Measurements from ENCODE around the gene MYZAP. TPM values are rescaled to one million over a fixed set of nuclear protein-coding genes. Genes with fewer than 3 reads are reported as not detected.

MYZAP gene
- total RNA-seq, 1 donor from 2014 or later: not detected

GRCh38 chr15:57726411-57726810, 134.7 kb downstream of the MYZAP start:
- H3K36me3 Mint-ChIP-seq (ENCODE audit: unreplicated experiment): peaks cover 4% of the 10 kb centered on the region
- H3K9me3 Mint-ChIP-seq (ENCODE audit: unreplicated experiment): no peaks in the 10 kb centered on the region
- TF ChIP-seq CTCF (IDR thresholded peaks at IDR 0.05; ENCODE audit: partially characterized antibody, unreplicated experiment): no peak

GRCh38 chr15:57727031-57727430, 135.3 kb downstream of the MYZAP start:
- no peak for TF ChIP-seq CTCF (IDR thresholded peaks at IDR 0.05; ENCODE audit: partially characterized antibody, unreplicated experiment)
- H3K27me3 Mint-ChIP-seq (ENCODE audit: unreplicated experiment): peaks cover 1% of the 10 kb centered on the region
- H3K36me3 Mint-ChIP-seq (ENCODE audit: unreplicated experiment): peaks cover 4% of the 10 kb centered on the region
- no peak overlapping the region for H3K27ac Mint-ChIP-seq (ENCODE audit: unreplicated experiment)
- peaks cover 3% of the 10 kb centered on the region for H3K4me1 Mint-ChIP-seq (ENCODE audit: low read depth, unreplicated experiment)
- no peak overlapping the region for H3K4me3 Mint-ChIP-seq (ENCODE audit: unreplicated experiment)
- DNase-seq: no peak
- H3K9me3 Mint-ChIP-seq (ENCODE audit: unreplicated experiment): peaks cover 2% of the 10 kb centered on the region

More at GRCh38 chr15:57726411-57726810, 134.7 kb downstream of the MYZAP start:
- H3K27ac Mint-ChIP-seq (ENCODE audit: unreplicated experiment): no peak overlapping the region
- H3K4me1 Mint-ChIP-seq (ENCODE audit: low read depth, unreplicated experiment): no peaks in the 10 kb centered on the region
- DNase-seq: no peak
- peaks cover 1% of the 10 kb centered on the region for H3K27me3 Mint-ChIP-seq (ENCODE audit: unreplicated experiment)
- H3K4me3 Mint-ChIP-seq (ENCODE audit: unreplicated experiment): no peak overlapping the region

GRCh38 chr15:57728436-57728835, 136.7 kb downstream of the MYZAP start:
- DNase-seq: no peak
- Mint-ChIP-seq H3K4me1 (ENCODE audit: low read depth, unreplicated experiment) (peaks cover 3% of the 10 kb centered on the region), H3K9me3 (ENCODE audit: unreplicated experiment) (peaks cover 2% of the 10 kb centered on the region), H3K4me3 (ENCODE audit: unreplicated experiment) (no peak overlapping the region), H3K36me3 (ENCODE audit: unreplicated experiment) (peaks cover 4% of the 10 kb centered on the region), H3K27me3 (ENCODE audit: unreplicated experiment) (peaks cover 1% of the 10 kb centered on the region), H3K27ac (ENCODE audit: unreplicated experiment) (no peak overlapping the region)
- TF ChIP-seq CTCF (IDR thresholded peaks at IDR 0.05; ENCODE audit: partially characterized antibody, unreplicated experiment): no peak

- no peak for TF ChIP-seq CTCF (IDR thresholded peaks at IDR 0.05; ENCODE audit: partially characterized antibody, unreplicated experiment)
- H3K27me3 Mint-ChIP-seq (ENCODE audit: unreplicated experiment): peaks cover under 1% of the 10 kb centered on the region
- DNase-seq: peak; percentile 41
- no peaks in the 10 kb centered on the region for H3K36me3 Mint-ChIP-seq (ENCODE audit: unreplicated experiment)
- H3K4me3 Mint-ChIP-seq (ENCODE audit: unreplicated experiment): no peak overlapping the region
- H3K9me3 Mint-ChIP-seq (ENCODE audit: unreplicated experiment): peaks cover 2% of the 10 kb centered on the region
- H3K27ac Mint-ChIP-seq (ENCODE audit: unreplicated experiment): no peak overlapping the region
- H3K4me1 Mint-ChIP-seq (ENCODE audit: low read depth, unreplicated experiment): peaks cover 3% of the 10 kb centered on the region
These were observed 139.2 kb downstream of the MYZAP start for GRCh38 chr15:57730876-57731275.

- Mint-ChIP-seq H3K36me3 (ENCODE audit: unreplicated experiment) (peaks cover under 1% of the 10 kb centered on the region), H3K9me3 (ENCODE audit: unreplicated experiment) (peaks cover 2% of the 10 kb centered on the region), H3K27me3 (ENCODE audit: unreplicated experiment) (no peaks in the 10 kb centered on the region), H3K27ac (ENCODE audit: unreplicated experiment) (no peak overlapping the region), H3K4me3 (ENCODE audit: unreplicated experiment) (no peak overlapping the region), H3K4me1 (ENCODE audit: low read depth, unreplicated experiment) (peaks cover 3% of the 10 kb centered on the region)
- no peak for DNase-seq
- TF ChIP-seq CTCF (IDR thresholded peaks at IDR 0.05; ENCODE audit: partially characterized antibody, unreplicated experiment): no peak
These were observed 139.9 kb downstream of the MYZAP start for GRCh38 chr15:57731530-57732103.
